B cell (primary cell): ENCODE results near the gene CNTNAP2. TPM values are rescaled to one million over a fixed set of nuclear protein-coding genes. Genes with fewer than 3 reads are reported as not detected.

Experiments
- ATAC-seq: fragments of 200-7000 bp; cut with Tn5 transposase; one replicate; pipeline ENCODE4 v1.10.0; 2021; ENCODE audit warnings: low read depth, mild to moderate bottlenecking, moderate number of reproducible peaks, moderate library complexity
- CTCF ChIA-PET: fragments of 350-600 bp; sonication (Branson Sonifier 250); formaldehyde crosslinking; loops from one replicate; lab custom pipeline; 2021; ENCODE audit warnings: antibody characterized with exemption, inconsistent platforms; lab: Charles Lee
- POLR2A ChIA-PET: fragments of 350-600 bp; sonication (Branson Sonifier 250); formaldehyde crosslinking; loops from one replicate; lab custom pipeline; 2021; ENCODE audit warnings: antibody characterized with exemption; lab: Charles Lee
- DNase-seq: peaks from one replicate; pipeline ENCODE4 v3.0.0; 2013
- H2AFZ ChIP-seq: 2 replicates; pipeline ENCODE4 v1.6.1; 2012; ENCODE audit warnings: mild to moderate bottlenecking, low read depth, low read length; ENCODE audit not compliant: insufficient read depth, poor library complexity, severe bottlenecking
- H3K27ac ChIP-seq, 2 donors: 1 replicate in 1 of 2; 2 replicates in 1 of 2; pipeline ENCODE4 v1.5.1; 2012 to 2013; ENCODE audit warnings: low read length in 2 of 2, mild to moderate bottlenecking in 2 of 2, moderate library complexity in 1 of 2
- H3K27me3 ChIP-seq, 4 experiments: fragments of 200-600 bp in 1 of 4; sonication (generic) in 1 of 4; replicated peaks in 1 of 4; 1 replicate in 2 of 4; 2 replicates in 2 of 4; pipeline versions ENCODE4 v1.6.1 to v1.7.0; 2013 to 2016; ENCODE audit warnings: low read length in 3 of 4, mild to moderate bottlenecking in 2 of 4, mixed read lengths in 1 of 4, moderate library complexity in 1 of 4; ENCODE audit not compliant: insufficient read depth in 4 of 4, control insufficient read depth in 3 of 4; ENCODE audit errors: control extremely low read depth in 1 of 4
- H3K36me3 ChIP-seq, 2 experiments: replicated peaks in 1 of 2; 1 replicate in 1 of 2; 2 replicates in 1 of 2; pipeline versions ENCODE4 v1.6.1 to v1.7.1; 2013; ENCODE audit warnings: low read length in 1 of 2; ENCODE audit not compliant: insufficient read depth in 2 of 2, control insufficient read depth in 1 of 2; ENCODE audit errors: control extremely low read depth in 1 of 2, extremely low read depth in 1 of 2
- H3K4me1 ChIP-seq, 2 donors: fragments of 200-600 bp in 1 of 2; sonication (generic) in 1 of 2; 1 replicate in 1 of 2; 2 replicates in 1 of 2; pipeline versions ENCODE4 v1.5.1 to v1.6.1; 2013 to 2017; ENCODE audit warnings: low read length in 2 of 2; ENCODE audit not compliant: control insufficient read depth in 2 of 2, insufficient read depth in 2 of 2
- H3K4me2 ChIP-seq: replicated peaks from 2 replicates; pipeline ENCODE3; 2012; ENCODE audit warnings: mild to moderate bottlenecking, low read depth, low read length; ENCODE audit not compliant: poor library complexity, severe bottlenecking
- H3K4me3 ChIP-seq, 5 experiments: fragments of 200-600 bp in 1 of 5; sonication (generic) in 1 of 5; 1 replicate in 3 of 5; 2 replicates in 2 of 5; pipeline versions ENCODE4 v1.5.1 to v1.7.0; 2011 to 2016; ENCODE audit warnings: low read length in 4 of 5, mild to moderate bottlenecking in 4 of 5, low read depth in 2 of 5, control low read depth in 1 of 5, moderate library complexity in 1 of 5; ENCODE audit not compliant: insufficient read depth in 1 of 5; ENCODE audit errors: control extremely low read depth in 1 of 5, extremely low read depth in 1 of 5
- H3K79me2 ChIP-seq: fragments of 200-600 bp; sonication (generic); one replicate; pipeline ENCODE4 v1.6.0; 2016; ENCODE audit warnings: low read length; ENCODE audit not compliant: control insufficient read depth, insufficient read depth
- H3K9ac ChIP-seq: fragments of 200-600 bp; sonication (generic); 2 replicates; pipeline ENCODE4 v1.6.1; 2017; ENCODE audit warnings: mild to moderate bottlenecking, low read length, moderate library complexity
- H3K9me3 ChIP-seq, 3 donors: one replicate each; pipeline versions ENCODE4 v1.6.1 to v1.7.1; 2013; ENCODE audit warnings: low read length in 2 of 3; ENCODE audit not compliant: control insufficient read depth in 2 of 3, insufficient read depth in 1 of 3; ENCODE audit errors: control extremely low read depth in 1 of 3
- H4K20me1 ChIP-seq: 2 replicates; pipeline ENCODE4 v1.6.0; 2012; ENCODE audit warnings: mild to moderate bottlenecking, low read length; ENCODE audit not compliant: insufficient read depth, control insufficient read depth, poor library complexity, severe bottlenecking
- H3K27ac Mint-ChIP-seq: one replicate; pipeline ENCODE4 v1.8.0; 2021; ENCODE audit warnings: mixed read lengths
- H3K27me3 Mint-ChIP-seq: one replicate; pipeline ENCODE4 v1.8.0; 2021; ENCODE audit warnings: mixed read lengths
- H3K4me1 Mint-ChIP-seq: one replicate; pipeline ENCODE4 v1.8.0; 2021; ENCODE audit warnings: mixed read lengths
- H3K4me3 Mint-ChIP-seq: one replicate; pipeline ENCODE4 v1.8.0; 2021; ENCODE audit warnings: mixed read lengths
- H3K9me3 Mint-ChIP-seq: one replicate; pipeline ENCODE4 v1.8.0; 2022; ENCODE audit warnings: mixed read lengths; ENCODE audit not compliant: insufficient read depth
- EZH2 ChIP-seq: IDR thresholded peaks from 2 replicates; pipeline ENCODE4 v1.6.1; 2012; ENCODE audit warnings: borderline replicate concordance, low read depth, mild to moderate bottlenecking, moderate library complexity, low read length; ENCODE audit not compliant: insufficient read depth, poor library complexity, severe bottlenecking
- WGBS: methylation state at CpG from one replicate; pipeline ENCODE4 v1.1.5; 2013; ENCODE audit warnings: missing lambda C conversion rate; ENCODE audit not compliant: insufficient coverage; 5-methylcytosine and 5-hydroxymethylcytosine counted together
- intact Hi-C: fragments of 100-400 bp; cut with micrococcal nuclease; formaldehyde crosslinking; loops from one replicate; pipeline ENCODE4 v1.10.0; 2022
- polyA plus RNA-seq: library from polyadenylated mRNA; depleted of rRNA; stranded (reverse); fragments of >200 nt; gene quantifications from 2 replicates; pipeline ENCODE4 v1.2.3, GENCODE V29; 2012
- total RNA-seq, 2 donors: library from RNA; stranded (reverse); fragments of 120-200 nt in 1 of 2; gene quantifications; 1 replicate in 1 of 2; 2 replicates in 1 of 2; pipeline versions ENCODE4 v1.2.3 to v1.2.4, GENCODE V29; 2013 to 2022
- TF ChIP-seq, protein P1 (sequence below): fragments of 200-600 bp; IDR thresholded peaks from one replicate; pipeline ENCODE4 v1.8.0; 2022; ENCODE audit warnings: antibody characterized with exemption, mild to moderate bottlenecking

Gene CNTNAP2
- total and polyA plus RNA-seq, 2 donors (not counting 1 experiment from before 2014, with no cell fraction given) = 7.4 to 16.6 TPM

DNA sequence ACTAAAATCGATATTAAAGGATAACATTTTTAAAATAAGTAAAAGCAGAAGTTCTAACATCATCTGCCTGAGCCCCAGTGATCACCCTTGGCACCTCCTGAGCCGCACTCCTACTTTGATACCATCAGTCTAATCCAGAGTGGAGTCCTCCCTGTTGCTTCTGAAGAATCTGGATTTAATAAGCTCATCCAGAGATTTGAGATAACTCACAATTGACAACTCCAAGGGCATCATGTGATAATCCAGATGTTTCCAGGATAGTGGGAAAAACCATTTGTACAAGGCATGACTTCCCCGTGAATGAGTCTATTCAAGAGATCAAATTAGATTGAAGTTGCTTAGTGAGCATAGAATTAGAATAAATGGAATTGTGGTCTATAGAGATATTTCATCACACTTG, 1998.2 kb downstream of the CNTNAP2 start:
- CTCF ChIA-PET = no interaction called here
- Histone ChIP-seq H4K20me1 (no peaks in the 10 kb centered on the region), H3K27me3 (no peaks in the 10 kb centered on the region), H2AFZ (no peak overlapping the region), H3K9ac (no peak overlapping the region), H3K4me2 (no peak overlapping the region), H3K27ac (no peak overlapping the region), H3K9me3 (no peaks in the 10 kb centered on the region), H3K4me3 (no peak overlapping the region), H3K79me2 (no peaks in the 10 kb centered on the region), H3K36me3 (no peaks in the 10 kb centered on the region), H3K4me1 (no peaks in the 10 kb centered on the region)
- Mint-ChIP-seq H3K4me3 (no peak overlapping the region), H3K4me1 (no peaks in the 10 kb centered on the region), H3K9me3 (no peaks in the 10 kb centered on the region), H3K27ac (no peak overlapping the region), H3K27me3 (no peaks in the 10 kb centered on the region)
- no CpG with 5 or more reads among the region's 3 CpGs for WGBS
- no peak for ATAC-seq
- no peak for DNase-seq
- POLR2A ChIA-PET = no interaction called here
- no peak for TF ChIP-seq EZH2
- TF ChIP-seq, protein P1, sequence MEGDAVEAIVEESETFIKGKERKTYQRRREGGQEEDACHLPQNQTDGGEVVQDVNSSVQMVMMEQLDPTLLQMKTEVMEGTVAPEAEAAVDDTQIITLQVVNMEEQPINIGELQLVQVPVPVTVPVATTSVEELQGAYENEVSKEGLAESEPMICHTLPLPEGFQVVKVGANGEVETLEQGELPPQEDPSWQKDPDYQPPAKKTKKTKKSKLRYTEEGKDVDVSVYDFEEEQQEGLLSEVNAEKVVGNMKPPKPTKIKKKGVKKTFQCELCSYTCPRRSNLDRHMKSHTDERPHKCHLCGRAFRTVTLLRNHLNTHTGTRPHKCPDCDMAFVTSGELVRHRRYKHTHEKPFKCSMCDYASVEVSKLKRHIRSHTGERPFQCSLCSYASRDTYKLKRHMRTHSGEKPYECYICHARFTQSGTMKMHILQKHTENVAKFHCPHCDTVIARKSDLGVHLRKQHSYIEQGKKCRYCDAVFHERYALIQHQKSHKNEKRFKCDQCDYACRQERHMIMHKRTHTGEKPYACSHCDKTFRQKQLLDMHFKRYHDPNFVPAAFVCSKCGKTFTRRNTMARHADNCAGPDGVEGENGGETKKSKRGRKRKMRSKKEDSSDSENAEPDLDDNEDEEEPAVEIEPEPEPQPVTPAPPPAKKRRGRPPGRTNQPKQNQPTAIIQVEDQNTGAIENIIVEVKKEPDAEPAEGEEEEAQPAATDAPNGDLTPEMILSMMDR = no peak
- intact Hi-C loops = no loop called here

DNA sequence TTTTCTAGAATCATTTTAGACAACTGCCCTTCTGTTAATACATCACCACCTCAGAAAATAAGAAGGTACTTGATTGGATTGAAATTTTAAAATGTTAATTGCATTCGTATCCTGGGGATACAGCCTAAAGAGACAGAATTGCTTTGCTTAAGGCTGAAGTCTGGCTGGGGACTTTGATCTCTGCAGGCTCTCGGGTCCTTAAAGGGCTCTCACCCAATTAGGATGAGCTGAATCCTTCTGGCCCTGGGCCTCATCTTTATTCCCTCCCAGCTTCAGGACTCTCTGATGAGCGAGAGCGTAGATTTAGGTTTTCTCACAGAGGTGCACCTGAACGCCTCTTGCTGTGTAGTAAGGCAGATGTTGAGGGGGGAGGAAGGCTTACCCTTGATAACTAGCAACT, 1998.7 kb downstream of the CNTNAP2 start:
- Histone ChIP-seq H4K20me1 (no peaks in the 10 kb centered on the region), H3K79me2 (no peaks in the 10 kb centered on the region), H3K4me1 (no peaks in the 10 kb centered on the region), H3K4me2 (no peak overlapping the region), H3K9me3 (no peaks in the 10 kb centered on the region), H3K36me3 (no peaks in the 10 kb centered on the region), H3K4me3 (no peak overlapping the region), H2AFZ (no peak overlapping the region), H3K9ac (no peak overlapping the region), H3K27ac (no peak overlapping the region), H3K27me3 (no peaks in the 10 kb centered on the region)
- DNase-seq = no peak
- ChIA-PET CTCF (no interaction called here), POLR2A (no interaction called here)
- no peaks in the 10 kb centered on the region for H3K9me3 Mint-ChIP-seq
- intact Hi-C loops = no loop called here
- no peak overlapping the region for H3K27ac Mint-ChIP-seq
- no peaks in the 10 kb centered on the region for H3K27me3 Mint-ChIP-seq
- no peaks in the 10 kb centered on the region for H3K4me1 Mint-ChIP-seq
- no peak overlapping the region for H3K4me3 Mint-ChIP-seq
- TF ChIP-seq EZH2 = no peak
- TF ChIP-seq, protein P1 = no peak
- no peak for ATAC-seq
- WGBS = 60% methylated on average over 1 of the region's 5 CpGs
